ENCODE data around the gene C6orf163.
"Not testable (repeated sequence)": the region's sequence is repeated elsewhere in the genome, so short reads cannot be mapped to it uniquely, and the experiment has no call there.

The C6orf163 gene

DNA sequence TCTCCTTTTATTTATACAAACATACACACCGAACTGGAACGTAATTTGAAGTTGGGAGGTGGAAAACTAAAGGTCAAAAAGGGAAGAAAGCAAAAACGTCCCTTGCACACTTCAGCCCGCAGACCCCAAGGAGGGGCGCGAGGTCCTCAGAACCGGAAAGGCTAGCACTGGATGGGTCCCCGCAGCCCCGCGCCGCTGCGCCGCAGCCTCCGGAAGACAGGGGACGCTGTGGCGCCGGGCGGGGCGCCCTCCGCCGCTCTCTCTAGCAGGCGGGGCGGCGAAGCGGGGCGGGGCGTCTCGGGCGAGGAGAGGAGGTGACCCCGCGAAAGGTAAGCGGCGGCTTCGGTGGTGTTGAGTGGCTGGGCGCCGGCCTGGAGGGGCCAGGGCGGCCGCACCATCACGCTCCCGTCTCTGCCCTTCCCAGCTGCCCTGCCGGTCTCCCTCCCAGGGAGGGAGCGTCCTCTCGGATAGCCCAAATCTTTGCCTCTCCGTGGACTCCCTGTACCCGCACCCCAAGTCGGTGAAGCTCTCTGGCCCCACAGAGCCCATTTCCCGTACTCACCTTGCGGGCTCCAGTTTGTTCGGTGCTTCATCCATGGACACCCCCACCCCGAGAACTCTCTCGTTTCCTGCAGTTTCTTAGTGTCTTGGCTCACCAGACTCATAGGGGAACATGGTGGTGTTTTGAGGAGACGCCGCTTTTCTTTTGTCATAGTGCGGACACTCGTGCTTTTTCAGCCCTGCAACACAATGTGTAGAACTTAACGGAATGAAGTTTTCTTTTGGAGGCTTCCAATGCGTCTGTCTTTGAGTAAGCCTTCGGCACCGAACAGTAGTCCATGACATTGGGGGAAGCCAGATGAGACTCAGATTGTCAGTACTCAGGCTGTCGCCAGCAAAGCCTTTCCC lies 22.1 kb upstream of the C6orf163 start, which contains the start of gene SMIM8:
TSS of gene SMIM8 (plus strand) at position 285 of the 909 bp plus-strand sequence. CDS start 14,444 bp downstream, outside the sequence.
- peak within 1 kb of the TSS; percentile 73 for H3K27ac ChIP-seq (ENCODE audit: low read length)
- ATAC-seq (ENCODE audit: insufficient read depth, low read depth): peak; percentile 97
- peak; percentile 83 for DNase-seq

DNA sequence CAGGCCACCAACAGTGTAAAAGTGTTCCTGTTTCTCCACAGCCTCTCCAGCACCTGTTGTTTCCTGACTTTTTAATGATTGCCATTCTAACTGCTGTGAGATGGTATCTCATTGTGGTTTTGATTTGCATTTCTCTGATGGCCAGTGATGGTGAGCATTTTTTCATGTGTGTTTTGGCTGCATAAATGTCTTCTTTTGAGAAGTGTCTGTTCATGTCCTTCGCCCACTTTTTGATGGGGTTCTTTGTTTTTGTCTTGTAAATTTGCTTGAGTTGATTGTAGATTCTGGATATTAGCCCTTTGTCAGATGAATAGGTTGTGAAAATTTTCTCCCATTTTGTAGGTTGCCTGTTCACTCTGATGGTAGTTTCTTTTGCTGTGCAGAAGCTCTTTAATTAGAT lies 20.7 kb upstream of the C6orf163 start:
- H3K4me3 ChIP-seq (ENCODE audit: low read depth in 1 of 2, low read length in 2 of 2); H2AFZ ChIP-seq (ENCODE audit: low read depth, low read length); H3K79me2 ChIP-seq (ENCODE audit: insufficient read depth, low read length); H3K9ac ChIP-seq (ENCODE audit: low read depth, low read length); H3K27ac ChIP-seq (ENCODE audit: low read length); ATAC-seq (ENCODE audit: insufficient read depth, low read depth); H3K9me3 ChIP-seq (ENCODE audit: insufficient read depth, low read length, severe bottlenecking); DNase-seq; H3K36me3 ChIP-seq (ENCODE audit: insufficient read depth, low read length); H3K27me3 ChIP-seq (ENCODE audit: insufficient read depth, low read length, poor library complexity); H4K20me1 ChIP-seq (ENCODE audit: insufficient read depth, low read length); H3K4me2 ChIP-seq (ENCODE audit: insufficient read depth, low read length): not testable (repeated sequence)
- peaks cover 16% of the 10 kb centered on the region for H3K4me1 ChIP-seq (ENCODE audit: insufficient read depth, low read length)

More for the DNA sequence above, 22.1 kb upstream of the C6orf163 start, which contains the start of gene SMIM8:
- no peaks in the 10 kb centered on the region for H3K9me3 ChIP-seq (ENCODE audit: insufficient read depth, low read length, severe bottlenecking)
- H4K20me1 ChIP-seq (ENCODE audit: insufficient read depth, low read length): no peaks in the 10 kb centered on the region
- H3K4me3 ChIP-seq (ENCODE audit: low read depth in 1 of 2, low read length in 2 of 2): peak within 1 kb of the TSS; percentile 65 to 83
- no peaks in the 10 kb centered on the region for H3K27me3 ChIP-seq (ENCODE audit: insufficient read depth, low read length, poor library complexity)
- peak within 1 kb of the TSS; percentile 97 for H2AFZ ChIP-seq (ENCODE audit: low read depth, low read length)
- H3K4me1 ChIP-seq (ENCODE audit: insufficient read depth, low read length): peaks cover 16% of the 10 kb centered on the region
- TF ChIP-seq, protein P1, sequence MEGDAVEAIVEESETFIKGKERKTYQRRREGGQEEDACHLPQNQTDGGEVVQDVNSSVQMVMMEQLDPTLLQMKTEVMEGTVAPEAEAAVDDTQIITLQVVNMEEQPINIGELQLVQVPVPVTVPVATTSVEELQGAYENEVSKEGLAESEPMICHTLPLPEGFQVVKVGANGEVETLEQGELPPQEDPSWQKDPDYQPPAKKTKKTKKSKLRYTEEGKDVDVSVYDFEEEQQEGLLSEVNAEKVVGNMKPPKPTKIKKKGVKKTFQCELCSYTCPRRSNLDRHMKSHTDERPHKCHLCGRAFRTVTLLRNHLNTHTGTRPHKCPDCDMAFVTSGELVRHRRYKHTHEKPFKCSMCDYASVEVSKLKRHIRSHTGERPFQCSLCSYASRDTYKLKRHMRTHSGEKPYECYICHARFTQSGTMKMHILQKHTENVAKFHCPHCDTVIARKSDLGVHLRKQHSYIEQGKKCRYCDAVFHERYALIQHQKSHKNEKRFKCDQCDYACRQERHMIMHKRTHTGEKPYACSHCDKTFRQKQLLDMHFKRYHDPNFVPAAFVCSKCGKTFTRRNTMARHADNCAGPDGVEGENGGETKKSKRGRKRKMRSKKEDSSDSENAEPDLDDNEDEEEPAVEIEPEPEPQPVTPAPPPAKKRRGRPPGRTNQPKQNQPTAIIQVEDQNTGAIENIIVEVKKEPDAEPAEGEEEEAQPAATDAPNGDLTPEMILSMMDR (IDR thresholded peaks at IDR 0.05; ENCODE audit: borderline replicate concordance, extremely low read depth, low read length, poor library complexity, severe bottlenecking): peak; percentile 94
- TF ChIP-seq EZH2 (IDR thresholded peaks at IDR 0.05; ENCODE audit: borderline replicate concordance, low read depth, low read length, severe bottlenecking): no peak
- H3K4me2 ChIP-seq (ENCODE audit: insufficient read depth, low read length): peak within 1 kb of the TSS; percentile 88
- H3K79me2 ChIP-seq (ENCODE audit: insufficient read depth, low read length): peaks cover 7% of the 10 kb centered on the region
- H3K9ac ChIP-seq (ENCODE audit: low read depth, low read length): peak within 1 kb of the TSS; percentile 72
- H3K36me3 ChIP-seq (ENCODE audit: insufficient read depth, low read length): no peaks in the 10 kb centered on the region

DNA sequence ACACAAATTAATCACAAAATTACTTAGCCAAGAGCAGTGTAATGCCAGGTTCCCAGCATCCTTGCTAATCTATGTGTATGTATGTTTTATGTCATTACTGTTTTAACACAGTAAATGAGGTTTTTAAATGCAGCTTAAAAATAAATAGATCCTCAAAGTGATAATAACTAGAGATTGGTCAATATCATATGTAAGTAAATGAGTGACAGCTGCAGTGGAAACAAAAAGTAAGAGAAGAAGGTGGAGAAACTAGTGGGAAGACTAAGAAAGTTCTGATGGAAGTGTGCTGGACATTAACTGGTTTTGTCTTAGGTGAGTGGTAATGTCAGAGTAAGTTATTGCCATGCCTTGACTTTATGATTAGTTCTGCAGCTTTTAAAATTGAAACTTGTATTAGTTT lies 13.7 kb upstream of the C6orf163 start:
- Histone ChIP-seq H3K9me3 (ENCODE audit: insufficient read depth, low read length, severe bottlenecking) (peaks cover 2% of the 10 kb centered on the region), H2AFZ (ENCODE audit: low read depth, low read length) (no peak overlapping the region), H3K4me2 (ENCODE audit: insufficient read depth, low read length) (no peak overlapping the region), H3K27me3 (ENCODE audit: insufficient read depth, low read length, poor library complexity) (no peaks in the 10 kb centered on the region), H3K4me3 (ENCODE audit: low read depth in 1 of 2, low read length in 2 of 2) (no peak overlapping the region), H4K20me1 (ENCODE audit: insufficient read depth, low read length) (no peaks in the 10 kb centered on the region; the same call in 1 of the 2 replicates), H3K79me2 (ENCODE audit: insufficient read depth, low read length) (peaks cover 13% of the 10 kb centered on the region), H3K36me3 (ENCODE audit: insufficient read depth, low read length) (no peaks in the 10 kb centered on the region), H3K27ac (ENCODE audit: low read length) (no peak overlapping the region), H3K4me1 (ENCODE audit: insufficient read depth, low read length) (peaks cover 8% of the 10 kb centered on the region), H3K9ac (ENCODE audit: low read depth, low read length) (no peak overlapping the region)
- ATAC-seq (ENCODE audit: insufficient read depth, low read depth): no peak
- no peak for TF ChIP-seq EZH2 (IDR thresholded peaks at IDR 0.05; ENCODE audit: borderline replicate concordance, low read depth, low read length, severe bottlenecking)
- TF ChIP-seq, protein P1 (IDR thresholded peaks at IDR 0.05; ENCODE audit: borderline replicate concordance, extremely low read depth, low read length, poor library complexity, severe bottlenecking): no peak
- DNase-seq: no peak

DNA sequence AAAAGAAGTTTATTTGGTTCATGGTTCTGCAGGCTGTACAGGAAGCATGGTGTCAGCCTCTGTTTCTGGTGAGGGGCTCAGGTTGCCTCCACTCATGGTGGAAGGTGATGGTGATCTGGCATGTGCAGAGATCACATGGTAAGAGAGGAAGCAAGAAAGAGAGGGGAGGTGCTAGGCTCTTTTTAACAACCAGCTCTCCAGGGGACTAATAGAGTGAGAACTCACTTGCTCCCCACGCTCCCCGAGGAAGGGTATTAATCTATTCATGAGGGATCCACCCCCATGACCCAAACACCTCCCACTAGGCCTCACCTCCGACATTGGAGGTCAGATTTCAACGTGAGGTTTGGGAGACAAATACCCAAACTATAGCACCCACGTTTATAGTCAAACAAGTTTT lies 11.6 kb upstream of the C6orf163 start:
- Histone ChIP-seq H3K27ac (ENCODE audit: low read length) (no peak overlapping the region), H3K4me1 (ENCODE audit: insufficient read depth, low read length) (peaks cover 8% of the 10 kb centered on the region), H3K79me2 (ENCODE audit: insufficient read depth, low read length) (peaks cover 16% of the 10 kb centered on the region), H3K9ac (ENCODE audit: low read depth, low read length) (no peak overlapping the region), H3K36me3 (ENCODE audit: insufficient read depth, low read length) (no peaks in the 10 kb centered on the region), H2AFZ (ENCODE audit: low read depth, low read length) (no peak overlapping the region), H4K20me1 (ENCODE audit: insufficient read depth, low read length) (peaks cover 2% of the 10 kb centered on the region; the same call in 1 of the 2 replicates), H3K4me3 (ENCODE audit: low read depth in 1 of 2, low read length in 2 of 2) (no peak overlapping the region), H3K9me3 (ENCODE audit: insufficient read depth, low read length, severe bottlenecking) (peaks cover 2% of the 10 kb centered on the region), H3K4me2 (ENCODE audit: insufficient read depth, low read length) (no peak overlapping the region), H3K27me3 (ENCODE audit: insufficient read depth, low read length, poor library complexity) (no peaks in the 10 kb centered on the region)
- TF ChIP-seq, protein P1 (IDR thresholded peaks at IDR 0.05; ENCODE audit: borderline replicate concordance, extremely low read depth, low read length, poor library complexity, severe bottlenecking): no peak
- no peak for TF ChIP-seq EZH2 (IDR thresholded peaks at IDR 0.05; ENCODE audit: borderline replicate concordance, low read depth, low read length, severe bottlenecking)
- no peak for ATAC-seq (ENCODE audit: insufficient read depth, low read depth)
- DNase-seq: no peak
